ENCODE measurements around the gene SAMD4B.

GRCh38 chr19:39363901-39364457 lies 21.8 kb downstream of the SAMD4B start:
- TF ChIP-seq CTCF (conservative IDR thresholded peaks at IDR 0.05) (no peak), EZH2 (IDR thresholded peaks at IDR 0.05; ENCODE audit: low read depth) (no peak)
